Ascending aorta (tissue), 2 donors: ENCODE results near the gene CREB5. TPM values are rescaled to one million over a fixed set of nuclear protein-coding genes. Genes with fewer than 3 reads are reported as not detected.

Experiments used
- DNase-seq, 2 donors: peaks; one replicate each; pipeline ENCODE4 v3.0.0-alpha.2; 2019; ENCODE audit warnings: low spot score in 2 of 2
- H3K27ac ChIP-seq, 2 donors: fragments of 200-600 bp; sonication (generic); one replicate each; pipeline ENCODE4 v1.5.1; 2016 to 2017; ENCODE audit warnings: mild to moderate bottlenecking in 1 of 2
- H3K27me3 ChIP-seq: fragments of 200-600 bp; sonication (generic); one replicate; pipeline ENCODE4 v1.5.1; 2017
- H3K36me3 ChIP-seq, 2 donors: fragments of 200-600 bp; sonication (generic); one replicate each; pipeline ENCODE4 v1.5.1; 2016
- H3K4me1 ChIP-seq, 2 donors: fragments of 200-600 bp; sonication (generic); one replicate each; pipeline ENCODE4 v1.5.1; 2016 to 2017; ENCODE audit warnings: mild to moderate bottlenecking in 1 of 2
- H3K4me3 ChIP-seq, 2 donors: fragments of 200-600 bp; sonication (generic); one replicate each; pipeline ENCODE4 v1.5.1; 2016 to 2017; ENCODE audit warnings: mild to moderate bottlenecking in 1 of 2
- H3K9me3 ChIP-seq, 2 donors: fragments of 200-600 bp; sonication (generic); one replicate each; pipeline ENCODE4 v1.5.1; 2016
- intact Hi-C: fragments of 100-400 bp; cut with DNase I; formaldehyde crosslinking; loops from one replicate; pipeline ENCODE4 v1.15.1; 2023
- total RNA-seq: library from RNA; depleted of rRNA; stranded (reverse); fragments of >200 nt; gene quantifications from one replicate; pipeline ENCODE4 v1.1.0, GENCODE V29; 2016
- TF ChIP-seq, protein P1 (sequence below), 3 experiments: fragments of 200-600 bp in 2 of 3; fragments of 450-650 bp in 1 of 3; sonication (generic) in 2 of 3; IDR thresholded peaks; one replicate each; pipeline ENCODE4 v1.5.1; 2016 to 2019; ENCODE audit warnings: antibody characterized with exemption in 3 of 3, mild to moderate bottlenecking in 1 of 3, moderate library complexity in 1 of 3

Gene CREB5
- total RNA-seq, 1 donor from 2014 or later, result 143 TPM

DNA sequence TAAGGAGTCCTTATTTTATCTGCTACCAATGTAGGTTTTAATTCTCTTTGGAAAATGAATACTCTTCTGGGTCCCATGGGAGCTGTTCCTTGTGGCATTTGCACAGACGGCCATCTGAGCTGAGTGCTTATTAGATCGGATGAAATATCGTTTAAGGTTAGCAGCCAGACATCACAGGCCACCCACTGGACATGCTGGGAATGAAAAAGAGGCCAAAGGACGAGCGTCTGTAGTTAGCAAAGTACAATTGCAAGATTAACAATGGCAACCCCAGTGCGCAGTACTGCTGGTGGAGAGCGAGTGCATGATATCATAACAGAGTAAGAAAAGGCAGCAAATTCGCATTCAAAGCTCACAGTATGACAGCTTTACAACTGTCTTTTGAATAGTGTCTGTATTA is 28.3 kb upstream of the CREB5 start:
- intact Hi-C loops, result no loop called here
- no peak overlapping the region for H3K4me3 ChIP-seq
- no peaks in the 10 kb centered on the region for H3K27me3 ChIP-seq
- no peaks in the 10 kb centered on the region for H3K36me3 ChIP-seq
- H3K9me3 ChIP-seq, result no peaks in the 10 kb centered on the region
- H3K27ac ChIP-seq, result no peak overlapping the region
- TF ChIP-seq, protein P1, sequence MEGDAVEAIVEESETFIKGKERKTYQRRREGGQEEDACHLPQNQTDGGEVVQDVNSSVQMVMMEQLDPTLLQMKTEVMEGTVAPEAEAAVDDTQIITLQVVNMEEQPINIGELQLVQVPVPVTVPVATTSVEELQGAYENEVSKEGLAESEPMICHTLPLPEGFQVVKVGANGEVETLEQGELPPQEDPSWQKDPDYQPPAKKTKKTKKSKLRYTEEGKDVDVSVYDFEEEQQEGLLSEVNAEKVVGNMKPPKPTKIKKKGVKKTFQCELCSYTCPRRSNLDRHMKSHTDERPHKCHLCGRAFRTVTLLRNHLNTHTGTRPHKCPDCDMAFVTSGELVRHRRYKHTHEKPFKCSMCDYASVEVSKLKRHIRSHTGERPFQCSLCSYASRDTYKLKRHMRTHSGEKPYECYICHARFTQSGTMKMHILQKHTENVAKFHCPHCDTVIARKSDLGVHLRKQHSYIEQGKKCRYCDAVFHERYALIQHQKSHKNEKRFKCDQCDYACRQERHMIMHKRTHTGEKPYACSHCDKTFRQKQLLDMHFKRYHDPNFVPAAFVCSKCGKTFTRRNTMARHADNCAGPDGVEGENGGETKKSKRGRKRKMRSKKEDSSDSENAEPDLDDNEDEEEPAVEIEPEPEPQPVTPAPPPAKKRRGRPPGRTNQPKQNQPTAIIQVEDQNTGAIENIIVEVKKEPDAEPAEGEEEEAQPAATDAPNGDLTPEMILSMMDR (IDR thresholded peaks at IDR 0.05), result no peak
- no peaks in the 10 kb centered on the region for H3K4me1 ChIP-seq
- no peak for DNase-seq

DNA sequence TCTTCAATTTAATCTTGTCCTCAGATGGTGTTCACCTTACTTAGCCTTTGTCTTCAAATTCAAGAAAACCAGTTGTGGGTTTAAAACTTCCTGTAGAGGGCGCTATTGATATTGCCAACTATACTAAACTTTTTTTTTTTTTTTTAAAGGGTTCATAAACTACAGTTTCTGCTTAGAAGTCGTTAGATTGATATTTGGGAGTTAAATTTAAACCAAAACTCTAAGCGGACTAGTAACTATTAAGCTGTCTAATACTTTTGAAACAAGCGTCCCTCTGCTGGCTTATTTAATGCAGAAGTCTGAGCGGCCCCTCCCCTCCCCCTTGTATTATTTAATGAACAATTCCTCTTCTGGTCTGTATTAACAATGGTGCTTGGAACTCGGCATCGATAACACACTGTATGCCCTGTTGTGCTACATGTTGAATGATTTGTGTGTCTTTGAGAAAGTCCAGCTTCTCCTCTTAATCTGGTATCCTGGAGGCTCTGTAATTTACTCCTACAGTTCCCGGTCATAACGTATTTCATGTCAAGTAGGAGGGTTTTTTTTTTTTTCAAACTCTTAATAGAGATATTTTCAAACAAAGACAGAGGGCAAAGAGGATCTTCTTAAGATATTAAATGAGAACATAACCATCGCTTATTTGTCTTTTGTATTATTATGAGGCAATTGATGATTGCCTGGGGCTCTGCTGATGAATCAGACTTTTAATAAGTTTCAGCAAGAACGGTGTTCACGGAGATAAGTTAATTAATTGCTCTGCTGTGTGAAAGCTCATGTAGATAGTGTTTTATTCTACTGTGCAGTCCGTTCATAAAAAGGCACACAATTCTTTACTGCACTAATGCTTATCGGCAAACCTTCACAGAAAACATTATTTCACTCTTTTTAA is 22.6 kb upstream of the CREB5 start:
- TF ChIP-seq, protein P1 (IDR thresholded peaks at IDR 0.05), result peak; percentile 59 to 82 (median 81)
- Histone ChIP-seq H3K4me1 (no peaks in the 10 kb centered on the region), H3K27me3 (no peaks in the 10 kb centered on the region), H3K36me3 (no peaks in the 10 kb centered on the region), H3K9me3 (no peaks in the 10 kb centered on the region), H3K4me3 (peak overlapping the region; percentile 18 to 37), H3K27ac (no peak overlapping the region)
- intact Hi-C loops, result loop anchor here (1.0 to 5.0 kb wide), 2 partner anchors 238 to 465 kb away; no protein-coding TSS in a partner anchor
- DNase-seq, result no peak

DNA sequence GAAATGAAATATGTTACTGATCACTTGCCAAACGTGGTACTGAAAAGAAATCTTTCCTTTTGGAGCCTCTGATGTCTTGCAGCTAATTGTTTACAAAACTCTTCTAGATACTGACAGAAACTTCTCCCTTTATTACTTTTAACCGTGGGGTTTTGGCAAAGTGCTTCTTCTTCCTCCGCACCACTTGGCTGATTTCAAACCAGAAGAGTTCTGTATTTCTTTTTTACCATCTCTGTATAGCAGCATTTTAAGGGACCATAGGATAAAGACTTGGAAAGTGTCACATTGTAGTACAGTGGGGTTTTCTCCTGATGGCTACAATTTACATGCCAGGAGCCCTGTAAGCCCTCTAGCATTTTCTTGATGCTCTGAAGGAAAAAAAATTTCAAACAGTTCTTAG is 21.9 kb upstream of the CREB5 start:
- H3K27ac ChIP-seq, result no peak overlapping the region
- no peaks in the 10 kb centered on the region for H3K36me3 ChIP-seq
- no peak for DNase-seq
- intact Hi-C loops, result loop anchor here (1.0 kb wide), 1 partner anchor 464 kb away; no protein-coding TSS in a partner anchor
- TF ChIP-seq, protein P1 (IDR thresholded peaks at IDR 0.05), result no peak
- H3K9me3 ChIP-seq, result no peaks in the 10 kb centered on the region
- no peaks in the 10 kb centered on the region for H3K4me1 ChIP-seq
- peak overlapping the region in 1 of 2 donors; percentile 37 for H3K4me3 ChIP-seq
- no peaks in the 10 kb centered on the region for H3K27me3 ChIP-seq

DNA sequence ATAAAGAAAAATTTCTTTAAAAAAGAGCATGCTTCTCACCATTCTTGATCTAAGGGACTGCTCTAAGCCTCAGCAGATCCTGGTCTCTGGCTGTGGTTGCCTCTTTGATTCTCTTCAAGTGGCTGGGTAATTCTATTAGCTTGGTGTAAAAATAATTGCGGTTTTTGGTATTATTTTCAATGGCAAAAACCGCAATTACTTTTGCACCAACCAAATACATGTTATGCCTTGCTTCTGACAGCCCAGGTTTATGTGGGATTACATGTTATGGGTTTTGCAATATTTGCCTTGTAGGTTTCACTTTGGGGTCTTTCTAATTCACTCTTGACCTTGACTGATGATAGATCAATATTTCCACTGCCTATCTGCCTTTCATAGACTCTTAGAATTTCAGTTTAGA is 20.0 kb upstream of the CREB5 start:
- Histone ChIP-seq H3K9me3 (no peaks in the 10 kb centered on the region), H3K4me3 (no peak overlapping the region), H3K27ac (no peak overlapping the region), H3K36me3 (no peaks in the 10 kb centered on the region), H3K4me1 (no peaks in the 10 kb centered on the region), H3K27me3 (no peaks in the 10 kb centered on the region)
- intact Hi-C loops, result no loop called here
- no peak for DNase-seq
- TF ChIP-seq, protein P1 (IDR thresholded peaks at IDR 0.05), result no peak

DNA sequence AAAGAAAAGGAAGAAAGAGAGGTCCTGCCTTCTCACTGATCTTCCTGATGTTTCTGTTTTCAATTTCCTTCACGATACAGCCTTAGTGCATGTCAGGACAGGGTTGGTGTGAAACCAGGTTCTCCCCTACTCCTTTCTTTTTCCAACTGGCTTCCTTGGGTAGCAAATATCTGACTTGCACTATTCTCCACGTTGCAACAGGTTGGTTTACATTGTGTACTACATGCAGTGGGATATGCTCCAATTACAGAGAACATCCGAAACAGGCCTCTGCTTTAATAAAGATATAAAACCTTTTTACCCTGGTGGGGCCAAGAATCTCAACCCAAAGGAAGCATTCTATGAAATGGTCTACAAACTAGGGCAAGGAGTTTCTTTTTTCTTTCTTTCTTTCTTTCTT is 16.9 kb upstream of the CREB5 start:
- Histone ChIP-seq H3K27ac (no peak overlapping the region), H3K4me1 (no peaks in the 10 kb centered on the region), H3K9me3 (no peaks in the 10 kb centered on the region), H3K36me3 (no peaks in the 10 kb centered on the region), H3K27me3 (no peaks in the 10 kb centered on the region), H3K4me3 (no peak overlapping the region)
- DNase-seq, result no peak
- TF ChIP-seq, protein P1 (IDR thresholded peaks at IDR 0.05), result no peak
- intact Hi-C loops, result no loop called here
